OCI-LY7 (cell line): ENCODE data around the gene DHX9. TPM values are rescaled to one million over a fixed set of nuclear protein-coding genes. Genes with fewer than 3 reads are reported as not detected.

Source experiments
- BruUV-seq: library from RNA; stranded (reverse); fragments of 400-500 nt; replicated peaks from 2 replicates; lab custom pipeline; 2021; lab: Mats Ljungman, UMichigan
- CTCF ChIA-PET: fragments of 300-600 bp; sonication (Branson Sonifier 250); formaldehyde crosslinking; loops from one replicate; lab custom pipeline; 2022; ENCODE audit warnings: antibody characterized with exemption; ENCODE audit not compliant: unreplicated experiment; lab: Charles Lee
- POLR2A ChIA-PET: fragments of 300-600 bp; sonication (Branson Sonifier 250); formaldehyde crosslinking; loops from one replicate; lab custom pipeline; 2022; ENCODE audit warnings: antibody characterized with exemption; lab: Charles Lee
- DNase-seq: peaks from one replicate; pipeline ENCODE4 v3.0.0-alpha.2; 2015; ENCODE audit warnings: low spot score
- H2AFZ ChIP-seq: fragments of 200-600 bp; sonication (generic), shearing (Covaris generic); 2 replicates; pipeline ENCODE4 v1.6.1; 2014; ENCODE audit warnings: mild to moderate bottlenecking, antibody characterized with exemption, low read length, moderate library complexity
- H3K27ac ChIP-seq: fragments of 200-600 bp; sonication (generic); 2 replicates; pipeline ENCODE4 v1.5.1; 2014; ENCODE audit warnings: mixed run types, low read depth, mild to moderate bottlenecking, moderate library complexity, low read length, inconsistent platforms; ENCODE audit not compliant: poor library complexity, severe bottlenecking
- H3K36me3 ChIP-seq: fragments of 200-600 bp; sonication (generic); 2 replicates; pipeline ENCODE4 v1.6.1; 2014; ENCODE audit warnings: mild to moderate bottlenecking, antibody characterized with exemption, low read length, moderate library complexity, mixed read lengths; ENCODE audit not compliant: insufficient read depth
- H3K4me1 ChIP-seq: fragments of 200-600 bp; sonication (generic); 2 replicates; pipeline ENCODE4 v1.5.1; 2014; ENCODE audit warnings: mild to moderate bottlenecking, low read length; ENCODE audit not compliant: insufficient read depth, poor library complexity, severe bottlenecking
- H3K4me2 ChIP-seq: fragments of 200-600 bp; sonication (generic); 2 replicates; pipeline ENCODE4 v1.6.1; 2014; ENCODE audit warnings: mild to moderate bottlenecking, low read length
- H3K4me3 ChIP-seq: fragments of 200-600 bp; sonication (generic); 2 replicates; pipeline ENCODE4 v1.5.1; 2014; ENCODE audit warnings: mild to moderate bottlenecking, low read depth, low read length; ENCODE audit not compliant: poor library complexity, severe bottlenecking
- H3K79me2 ChIP-seq: fragments of 200-600 bp; sonication (generic); 2 replicates; pipeline ENCODE4 v1.6.1; 2016; ENCODE audit warnings: low read depth, mild to moderate bottlenecking, low read length, moderate library complexity, mixed read lengths; ENCODE audit not compliant: insufficient read depth
- H3K9me2 ChIP-seq: fragments of 200-600 bp; sonication (generic); 2 replicates; pipeline ENCODE4 v1.6.1; 2016; ENCODE audit warnings: mild to moderate bottlenecking, low read length, mixed read lengths; ENCODE audit not compliant: insufficient read depth
- H3K9me3 ChIP-seq: fragments of 200-600 bp; sonication (generic); 2 replicates; pipeline ENCODE4 v1.6.1; 2014; ENCODE audit warnings: mild to moderate bottlenecking, mixed run types, low read length, mixed read lengths
- H4K20me1 ChIP-seq: fragments of 200-600 bp; sonication (generic); 2 replicates; pipeline ENCODE4 v1.6.1; 2014; ENCODE audit warnings: mild to moderate bottlenecking, antibody characterized with exemption, low read length, moderate library complexity, mixed read lengths; ENCODE audit not compliant: insufficient read depth
- EZH2phosphoT487 ChIP-seq: fragments of 200-600 bp; sonication (generic); IDR thresholded peaks from 2 replicates; pipeline ENCODE4 v1.6.1; 2018; ENCODE audit warnings: low read depth, borderline replicate concordance, mild to moderate bottlenecking, mixed run types, antibody characterized with exemption, low read length, moderate library complexity, mixed read lengths
- intact Hi-C: fragments of 100-400 bp; cut with micrococcal nuclease; formaldehyde crosslinking; loops from one replicate; pipeline ENCODE4 v1.10.0; 2022; ENCODE audit not compliant: unreplicated experiment
- total RNA-seq, 2 experiments: library from RNA; depleted of rRNA in 1 of 2; stranded (reverse); fragments of >200 nt in 1 of 2; shearing (Covaris generic) in 1 of 2; gene quantifications; 2 replicates each; pipeline ENCODE4 v1.2.3, GENCODE V29; 2014 to 2022
- TF ChIP-seq, protein P1 (sequence below): fragments of 200-600 bp; sonication (generic); conservative IDR thresholded peaks from 2 replicates; pipeline ENCODE4 v1.5.1; 2014; ENCODE audit warnings: mild to moderate bottlenecking, antibody characterized with exemption, low read length, moderate library complexity, mixed read lengths

The DHX9 gene
- total RNA-seq, 2 experiments from 2014 or later: 217 to 271 TPM

DNA sequence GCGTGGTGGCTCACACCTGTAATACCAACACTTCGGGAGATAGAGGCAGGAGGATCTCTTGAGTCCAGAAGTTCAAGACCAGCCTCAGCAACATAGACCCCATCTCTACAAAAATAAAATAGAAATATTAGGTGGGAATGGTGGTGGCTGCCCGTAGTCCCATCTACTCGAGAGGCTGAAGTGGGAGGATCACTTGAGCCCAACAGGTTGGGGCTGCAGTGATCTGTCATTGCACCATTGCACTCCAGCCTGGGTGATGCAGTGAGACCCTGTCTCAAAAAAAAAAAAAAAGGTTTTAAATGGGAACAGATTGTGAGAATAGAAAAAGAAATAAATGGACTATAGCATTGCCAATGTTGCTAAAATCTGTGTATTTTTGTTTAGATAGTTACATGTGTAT is 11.2 kb downstream of the DHX9 start:
- intact Hi-C loops: no loop called here
- BruUV-seq: no TSS peak

DNA sequence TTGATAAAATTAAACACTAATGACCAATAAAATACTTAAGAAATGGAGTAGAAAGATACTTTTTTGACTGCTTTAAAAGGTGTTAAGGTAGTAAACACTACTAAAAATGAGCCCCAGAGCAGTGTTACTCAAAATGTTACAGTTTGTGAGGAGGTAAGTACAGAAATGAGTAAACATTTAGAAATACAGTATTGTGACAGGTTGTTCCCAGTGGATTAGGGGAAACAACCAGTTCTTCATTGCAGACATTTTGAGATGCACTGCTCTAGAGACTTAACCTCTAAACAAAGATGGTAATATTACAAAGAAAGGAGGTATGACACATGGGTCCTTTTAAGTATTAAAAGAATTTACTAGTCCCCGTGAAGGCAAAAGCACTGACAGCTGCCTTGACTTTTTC is 12.7 kb downstream of the DHX9 start:
- BruUV-seq: no TSS peak
- CTCF ChIA-PET: no interaction called here
- no peak overlapping the region for H3K27ac ChIP-seq
- no peak overlapping the region for H3K4me3 ChIP-seq
- peaks cover 100% of the 10 kb centered on the region for H3K36me3 ChIP-seq
- H3K4me1 ChIP-seq: no peaks in the 10 kb centered on the region
- intact Hi-C loops: no loop called here
- no peaks in the 10 kb centered on the region for H3K9me2 ChIP-seq
- H3K9me3 ChIP-seq: no peaks in the 10 kb centered on the region
- TF ChIP-seq, protein P1, sequence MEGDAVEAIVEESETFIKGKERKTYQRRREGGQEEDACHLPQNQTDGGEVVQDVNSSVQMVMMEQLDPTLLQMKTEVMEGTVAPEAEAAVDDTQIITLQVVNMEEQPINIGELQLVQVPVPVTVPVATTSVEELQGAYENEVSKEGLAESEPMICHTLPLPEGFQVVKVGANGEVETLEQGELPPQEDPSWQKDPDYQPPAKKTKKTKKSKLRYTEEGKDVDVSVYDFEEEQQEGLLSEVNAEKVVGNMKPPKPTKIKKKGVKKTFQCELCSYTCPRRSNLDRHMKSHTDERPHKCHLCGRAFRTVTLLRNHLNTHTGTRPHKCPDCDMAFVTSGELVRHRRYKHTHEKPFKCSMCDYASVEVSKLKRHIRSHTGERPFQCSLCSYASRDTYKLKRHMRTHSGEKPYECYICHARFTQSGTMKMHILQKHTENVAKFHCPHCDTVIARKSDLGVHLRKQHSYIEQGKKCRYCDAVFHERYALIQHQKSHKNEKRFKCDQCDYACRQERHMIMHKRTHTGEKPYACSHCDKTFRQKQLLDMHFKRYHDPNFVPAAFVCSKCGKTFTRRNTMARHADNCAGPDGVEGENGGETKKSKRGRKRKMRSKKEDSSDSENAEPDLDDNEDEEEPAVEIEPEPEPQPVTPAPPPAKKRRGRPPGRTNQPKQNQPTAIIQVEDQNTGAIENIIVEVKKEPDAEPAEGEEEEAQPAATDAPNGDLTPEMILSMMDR: no peak
- no peak for TF ChIP-seq EZH2phosphoT487
- H3K4me2 ChIP-seq: no peak overlapping the region
- POLR2A ChIA-PET: no interaction called here
- peaks cover 73% of the 10 kb centered on the region for H4K20me1 ChIP-seq
- H2AFZ ChIP-seq: no peak overlapping the region
- DNase-seq: no peak
- peaks cover 91% of the 10 kb centered on the region for H3K79me2 ChIP-seq

More for the DNA sequence above, 11.2 kb downstream of the DHX9 start:
- Histone ChIP-seq H3K4me2 (no peak overlapping the region), H3K27ac (no peak overlapping the region), H4K20me1 (peaks cover 77% of the 10 kb centered on the region), H3K4me3 (no peak overlapping the region), H3K79me2 (peaks cover 99% of the 10 kb centered on the region), H3K9me2 (no peaks in the 10 kb centered on the region), H3K9me3 (no peaks in the 10 kb centered on the region), H2AFZ (no peak overlapping the region), H3K36me3 (peaks cover 100% of the 10 kb centered on the region), H3K4me1 (no peaks in the 10 kb centered on the region)
- TF ChIP-seq EZH2phosphoT487: no peak
- TF ChIP-seq, protein P1: no peak
- no peak for DNase-seq
- CTCF ChIA-PET: no interaction called here
- POLR2A ChIA-PET: no interaction called here

DNA sequence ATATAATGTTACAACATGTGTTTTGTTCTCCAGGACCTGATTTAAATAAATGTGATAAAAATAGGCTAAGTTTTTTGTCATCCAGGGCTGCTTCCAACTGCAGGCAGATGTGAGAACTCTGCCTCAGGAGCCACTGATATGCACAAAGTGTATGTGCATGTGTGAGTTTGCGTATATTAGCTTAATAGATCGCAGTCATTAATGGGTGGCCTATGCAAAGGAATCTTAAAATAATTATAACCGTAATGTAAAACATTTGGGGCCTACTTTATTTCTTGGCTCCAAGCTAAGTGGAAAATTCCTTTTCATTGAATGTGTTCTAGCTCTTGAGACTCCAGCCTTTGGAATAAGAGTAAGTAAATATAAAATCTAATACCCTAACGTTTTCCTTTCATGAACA is 16.8 kb downstream of the DHX9 start:
- intact Hi-C loops: no loop called here
- peaks cover 47% of the 10 kb centered on the region for H4K20me1 ChIP-seq
- H3K4me3 ChIP-seq: no peak overlapping the region
- H3K4me1 ChIP-seq: no peaks in the 10 kb centered on the region
- no peaks in the 10 kb centered on the region for H3K9me3 ChIP-seq
- peaks cover 62% of the 10 kb centered on the region for H3K79me2 ChIP-seq
- no peaks in the 10 kb centered on the region for H3K9me2 ChIP-seq
- no peak for DNase-seq
- BruUV-seq: TSS peak; percentile 7
- CTCF ChIA-PET: no interaction called here
- no peak overlapping the region for H2AFZ ChIP-seq
- no peak for TF ChIP-seq EZH2phosphoT487
- TF ChIP-seq, protein P1: no peak
- POLR2A ChIA-PET: interaction anchor here (1.0 kb wide), 1 partner anchor 12 kb away, joined by 3 read pairs; no protein-coding TSS in a partner anchor
- H3K4me2 ChIP-seq: no peak overlapping the region
- H3K27ac ChIP-seq: no peak overlapping the region
- peaks cover 100% of the 10 kb centered on the region for H3K36me3 ChIP-seq
